Right kidney (tissue), 1 donor: ENCODE measurements around the gene CPAMD8.

Source experiments
- DNase-seq: peaks from one replicate; pipeline ENCODE4 v3.0.0-alpha.2; 2016

The CPAMD8 gene

GRCh38 chr19:16892868-16893685, 133.5 kb downstream of the CPAMD8 start:
- DNase-seq: no peak

- DNase-seq: no peak
These were observed 134.2 kb downstream of the CPAMD8 start for GRCh38 chr19:16892436-16892835.

- DNase-seq: no peak
These were observed 134.8 kb downstream of the CPAMD8 start for GRCh38 chr19:16891696-16892382.

- DNase-seq: no peak
These were observed 136.0 kb downstream of the CPAMD8 start for GRCh38 chr19:16890461-16891184.

- no peak for DNase-seq
These were observed 136.6 kb downstream of the CPAMD8 start for GRCh38 chr19:16889883-16890460.

- no peak for DNase-seq
These were observed 137.2 kb downstream of the CPAMD8 start for GRCh38 chr19:16889366-16889882.

- DNase-seq: peak; percentile 54
These were observed 137.8 kb downstream of the CPAMD8 start, which contains the start of gene F2RL3 for GRCh38 chr19:16888629-16889365. Gene F2RL3 (plus strand): TSS chr19:16888999. CDS start chr19:16889190, 191 bp downstream.

GRCh38 chr19:16887353-16888265, 139.0 kb downstream of the CPAMD8 start:
- DNase-seq: no peak

- DNase-seq: no peak
These were observed 140.2 kb downstream of the CPAMD8 start for GRCh38 chr19:16886305-16886880.

- DNase-seq: no peak
These were observed 141.4 kb downstream of the CPAMD8 start for GRCh38 chr19:16885166-16885565.

GRCh38 chr19:16883522-16883921, 143.1 kb downstream of the CPAMD8 start:
- DNase-seq: no peak

GRCh38 chr19:16882146-16882545, 144.5 kb downstream of the CPAMD8 start:
- no peak for DNase-seq

- DNase-seq: no peak
These were observed 145.6 kb downstream of the CPAMD8 start for GRCh38 chr19:16880884-16881554.

GRCh38 chr19:16878181-16878965, 148.2 kb downstream of the CPAMD8 start:
- DNase-seq: no peak

GRCh38 chr19:16877581-16877980, 149.0 kb downstream of the CPAMD8 start:
- DNase-seq: no peak

- no peak for DNase-seq
These were observed 149.7 kb downstream of the CPAMD8 start for GRCh38 chr19:16876904-16877361.

- DNase-seq: no peak
These were observed 150.7 kb downstream of the CPAMD8 start for GRCh38 chr19:16875584-16876555.
